H9 (cell line): ENCODE measurements around the gene PPM1H. TPM values are rescaled to one million over a fixed set of nuclear protein-coding genes. Genes with fewer than 3 reads are reported as not detected.

Experiments used
- DNase-seq: peaks from one replicate; pipeline ENCODE4 v3.0.0-alpha.2; 2017
- H2AFZ ChIP-seq: one replicate; pipeline ENCODE4 v1.6.1; 2013; ENCODE audit warnings: mild to moderate bottlenecking, low read length, control low read depth, moderate library complexity
- H2AK5ac ChIP-seq: 2 replicates; pipeline ENCODE4 v1.6.1; 2013; ENCODE audit warnings: low read length, control low read depth, mixed read lengths; ENCODE audit not compliant: insufficient read length
- H2BK120ac ChIP-seq: one replicate; pipeline ENCODE4 v1.6.1; 2013; ENCODE audit warnings: low read depth, mild to moderate bottlenecking, low read length, control low read depth, inconsistent platforms; ENCODE audit not compliant: poor library complexity, severe bottlenecking
- H2BK12ac ChIP-seq: 2 replicates; pipeline ENCODE4 v1.6.1; 2013; ENCODE audit warnings: low read length, control low read depth, mixed read lengths, low read depth; ENCODE audit not compliant: insufficient read length
- H2BK15ac ChIP-seq: 2 replicates; pipeline ENCODE4 v1.6.1; 2013; ENCODE audit warnings: low read depth, low read length, control low read depth
- H2BK20ac ChIP-seq: one replicate; pipeline ENCODE4 v1.6.1; 2013; ENCODE audit warnings: low read depth, mild to moderate bottlenecking, low read length, control low read depth, inconsistent platforms; ENCODE audit not compliant: poor library complexity, severe bottlenecking
- H2BK5ac ChIP-seq: 2 replicates; pipeline ENCODE4 v1.6.1; 2013; ENCODE audit warnings: low read length, control low read depth, mixed read lengths; ENCODE audit not compliant: insufficient read length
- H3K14ac ChIP-seq: 2 replicates; pipeline ENCODE4 v1.6.1; 2013; ENCODE audit warnings: low read length, control low read depth; ENCODE audit not compliant: insufficient read depth
- H3K18ac ChIP-seq: 2 replicates; pipeline ENCODE4 v1.6.1; 2013; ENCODE audit warnings: low read depth, mild to moderate bottlenecking, mixed read lengths, low read length, control low read depth; ENCODE audit not compliant: insufficient read length
- H3K23ac ChIP-seq: 2 replicates; pipeline ENCODE4 v1.6.1; 2013; ENCODE audit warnings: low read length, control low read depth, mixed read lengths, low read depth; ENCODE audit not compliant: insufficient read length
- H3K23me2 ChIP-seq: 2 replicates; pipeline ENCODE4 v1.6.1; 2013; ENCODE audit warnings: low read depth, mild to moderate bottlenecking, mixed read lengths, low read length, control low read depth; ENCODE audit not compliant: insufficient read length, poor library complexity, severe bottlenecking
- H3K27ac ChIP-seq: 2 replicates; pipeline ENCODE4 v1.5.1; 2013; ENCODE audit warnings: low read length, control low read depth, mixed read lengths, low read depth; ENCODE audit not compliant: insufficient read length
- H3K27me3 ChIP-seq: 2 replicates; pipeline ENCODE4 v1.6.1; 2013; ENCODE audit warnings: low read length, control low read depth, inconsistent platforms; ENCODE audit not compliant: insufficient read depth
- H3K4ac ChIP-seq: 2 replicates; pipeline ENCODE4 v1.6.1; 2013; ENCODE audit warnings: low read depth, mild to moderate bottlenecking, control low read depth, inconsistent platforms, low read length, moderate library complexity
- H3K4me1 ChIP-seq: 2 replicates; pipeline ENCODE4 v1.6.1; 2013; ENCODE audit warnings: low read length, control low read depth, inconsistent platforms; ENCODE audit not compliant: insufficient read depth
- H3K4me2 ChIP-seq: 2 replicates; pipeline ENCODE4 v1.6.1; 2013; ENCODE audit warnings: low read length, control low read depth, mixed read lengths; ENCODE audit not compliant: insufficient read length, insufficient read depth
- H3K56ac ChIP-seq: 2 replicates; pipeline ENCODE4 v1.6.1; 2013; ENCODE audit warnings: low read depth, mild to moderate bottlenecking, mixed read lengths, low read length, control low read depth; ENCODE audit not compliant: insufficient read length
- H3K79me1 ChIP-seq: 2 replicates; pipeline ENCODE4 v1.6.1; 2013; ENCODE audit warnings: low read depth, mild to moderate bottlenecking, moderate library complexity, low read length, control low read depth, inconsistent platforms; ENCODE audit not compliant: insufficient read depth, poor library complexity, severe bottlenecking
- H3K79me2 ChIP-seq: 2 replicates; pipeline ENCODE4 v1.6.1; 2013; ENCODE audit warnings: low read length, control low read depth, inconsistent platforms; ENCODE audit not compliant: insufficient read depth
- H3K9ac ChIP-seq: 2 replicates; pipeline ENCODE4 v1.6.1; 2013; ENCODE audit warnings: low read length, control low read depth, mixed read lengths; ENCODE audit not compliant: insufficient read length; ENCODE audit errors: extremely low read depth
- H3K9me3 ChIP-seq: one replicate; pipeline ENCODE4 v1.6.1; 2013; ENCODE audit warnings: low read depth, low read length, inconsistent platforms; ENCODE audit not compliant: control insufficient read depth
- H3T11ph ChIP-seq: one replicate; pipeline ENCODE4 v1.6.1; 2013; ENCODE audit warnings: mild to moderate bottlenecking, low read length, control low read depth, inconsistent platforms
- H4K20me1 ChIP-seq: one replicate; pipeline ENCODE4 v1.6.1; 2013; ENCODE audit not compliant: control insufficient read depth, insufficient read length, insufficient read depth
- H4K5ac ChIP-seq: 2 replicates; pipeline ENCODE4 v1.6.1; 2013; ENCODE audit warnings: low read depth, mild to moderate bottlenecking, mixed read lengths, low read length, control low read depth; ENCODE audit not compliant: insufficient read length
- H4K8ac ChIP-seq: replicated peaks from 2 replicates; pipeline ENCODE4 v1.6.1; 2013; ENCODE audit warnings: low read length, control low read depth, mixed read lengths, low read depth; ENCODE audit not compliant: insufficient read length
- H4K91ac ChIP-seq: 2 replicates; pipeline ENCODE4 v1.6.1; 2013; ENCODE audit warnings: low read depth, mild to moderate bottlenecking, moderate library complexity, mixed read lengths, low read length, control low read depth; ENCODE audit not compliant: insufficient read length
- H3K27ac Mint-ChIP-seq, 3 experiments: 2 replicates in 2 of 3; 3 replicates in 1 of 3; pipeline ENCODE4 v1.8.0; 2020 to 2021; ENCODE audit warnings: mixed read lengths in 3 of 3, mild to moderate bottlenecking in 1 of 3, moderate library complexity in 1 of 3
- H3K27me3 Mint-ChIP-seq: 2 replicates; pipeline ENCODE4 v1.8.0; 2021; ENCODE audit warnings: low read depth, mild to moderate bottlenecking, moderate library complexity, mixed read lengths
- H3K36me3 Mint-ChIP-seq, 3 experiments: 2 replicates in 2 of 3; 3 replicates in 1 of 3; pipeline ENCODE4 v1.8.0; 2020 to 2021; ENCODE audit warnings: low read depth in 3 of 3, mixed read lengths in 3 of 3; ENCODE audit not compliant: insufficient read depth in 1 of 3
- H3K4me1 Mint-ChIP-seq, 2 experiments: 2 replicates each; pipeline ENCODE4 v1.8.0; 2020; ENCODE audit warnings: mixed read lengths in 2 of 2
- H3K4me3 Mint-ChIP-seq, 2 experiments: 2 replicates in 1 of 2; 3 replicates in 1 of 2; pipeline ENCODE4 v1.8.0; 2020 to 2021; ENCODE audit warnings: mild to moderate bottlenecking in 2 of 2, mixed read lengths in 2 of 2, moderate library complexity in 1 of 2
- H3K9me3 Mint-ChIP-seq, 2 experiments: 2 replicates in 1 of 2; 3 replicates in 1 of 2; pipeline ENCODE4 v1.8.0; 2020; ENCODE audit warnings: mild to moderate bottlenecking in 2 of 2, mixed read lengths in 2 of 2, moderate library complexity in 1 of 2
- CTCF ChIP-seq: fragments of 200-600 bp; sonication (generic); conservative IDR thresholded peaks from 3 replicates; pipeline ENCODE4 v1.8.0; 2021; ENCODE audit warnings: antibody characterized with exemption, mild to moderate bottlenecking
- WGBS: extraction: QIAGEN DNeasy Blood & Tissue Kit; methylation state at CpG from one replicate; pipeline ENCODE4 v1.1.7; 2013; ENCODE audit warnings: missing lambda C conversion rate, low lambda C conversion rate, mixed read lengths; ENCODE audit not compliant: insufficient read length; ENCODE audit errors: extremely low coverage; 5-methylcytosine and 5-hydroxymethylcytosine counted together
- total RNA-seq: library from RNA; stranded (reverse); gene quantifications from 2 replicates; pipeline ENCODE4 v1.2.1, GENCODE V29; 2021

Gene PPM1H
- total RNA-seq, 1 experiment from 2014 or later: 22.1 TPM

GRCh38 chr12:62976110-62976662 lies 41.2 kb upstream of the PPM1H start:
- WGBS: no CpG with 5 or more reads among the region's 4 CpGs
- Histone ChIP-seq H3K56ac (no peak overlapping the region), H3K27ac (no peak overlapping the region), H3K79me2 (no peaks in the 10 kb centered on the region), H4K91ac (no peak overlapping the region), H3K79me1 (no peaks in the 10 kb centered on the region), H3K4ac (no peak overlapping the region), H2AFZ (no peak overlapping the region), H3K23ac (no peak overlapping the region), H3K14ac (no peak overlapping the region), H2BK12ac (no peak overlapping the region), H4K8ac (no peak overlapping the region), H4K5ac (no peak overlapping the region), H4K20me1 (no peaks in the 10 kb centered on the region), H3K9ac (no peak overlapping the region), H3K18ac (no peak overlapping the region), H3K4me1 (no peaks in the 10 kb centered on the region), H2BK15ac (no peak overlapping the region), H3K9me3 (no peaks in the 10 kb centered on the region), H3T11ph (no peak overlapping the region), H3K23me2 (no peaks in the 10 kb centered on the region), H3K27me3 (no peaks in the 10 kb centered on the region), H2BK120ac (no peak overlapping the region), H2AK5ac (no peak overlapping the region), H3K4me2 (no peak overlapping the region), H2BK5ac (no peak overlapping the region), H2BK20ac (no peak overlapping the region)
- Mint-ChIP-seq H3K36me3 (no peaks in the 10 kb centered on the region), H3K27me3 (peaks cover 5% of the 10 kb centered on the region), H3K27ac (no peak overlapping the region), H3K9me3 (no peaks in the 10 kb centered on the region), H3K4me3 (no peak overlapping the region), H3K4me1 (peaks cover 8 to 9% of the 10 kb centered on the region in 2 experiments)
- no peak for DNase-seq
- TF ChIP-seq CTCF: no peak
